Neuronal stem cell (in vitro differentiated cells): ENCODE measurements around the gene ARG2. TPM values are rescaled to one million over a fixed set of nuclear protein-coding genes. Genes with fewer than 3 reads are reported as not detected.

ENCODE experiments used
- small RNA-seq: library from polyadenylated mRNA; stranded (forward); fragments of <200 nt; extraction: miRNeasy Mini kit (QIAGEN cat#:217004); gene quantifications from one replicate; pipeline ENCODE3, GENCODE V24; 2013; ENCODE audit not compliant: insufficient read depth

The ARG2 gene

Small RNA genes within 50 kb of the gene (small RNA-seq; reads per million reads assigned to genes)
- not detected for gene AL132640.3
- gene RF00019: not detected
- gene RNA5SP386: not detected
